Fibroblast of skin of right quadriceps (primary cell): ENCODE data around the gene DNAJB14.
"Not testable (repeated sequence)": the region's sequence is repeated elsewhere in the genome, so short reads cannot be mapped to it uniquely, and the experiment has no call there.

Experiments
- DNase-seq: peaks from one replicate; pipeline ENCODE4 v3.0.0-alpha.2; 2013

DNAJB14 gene

DNA sequence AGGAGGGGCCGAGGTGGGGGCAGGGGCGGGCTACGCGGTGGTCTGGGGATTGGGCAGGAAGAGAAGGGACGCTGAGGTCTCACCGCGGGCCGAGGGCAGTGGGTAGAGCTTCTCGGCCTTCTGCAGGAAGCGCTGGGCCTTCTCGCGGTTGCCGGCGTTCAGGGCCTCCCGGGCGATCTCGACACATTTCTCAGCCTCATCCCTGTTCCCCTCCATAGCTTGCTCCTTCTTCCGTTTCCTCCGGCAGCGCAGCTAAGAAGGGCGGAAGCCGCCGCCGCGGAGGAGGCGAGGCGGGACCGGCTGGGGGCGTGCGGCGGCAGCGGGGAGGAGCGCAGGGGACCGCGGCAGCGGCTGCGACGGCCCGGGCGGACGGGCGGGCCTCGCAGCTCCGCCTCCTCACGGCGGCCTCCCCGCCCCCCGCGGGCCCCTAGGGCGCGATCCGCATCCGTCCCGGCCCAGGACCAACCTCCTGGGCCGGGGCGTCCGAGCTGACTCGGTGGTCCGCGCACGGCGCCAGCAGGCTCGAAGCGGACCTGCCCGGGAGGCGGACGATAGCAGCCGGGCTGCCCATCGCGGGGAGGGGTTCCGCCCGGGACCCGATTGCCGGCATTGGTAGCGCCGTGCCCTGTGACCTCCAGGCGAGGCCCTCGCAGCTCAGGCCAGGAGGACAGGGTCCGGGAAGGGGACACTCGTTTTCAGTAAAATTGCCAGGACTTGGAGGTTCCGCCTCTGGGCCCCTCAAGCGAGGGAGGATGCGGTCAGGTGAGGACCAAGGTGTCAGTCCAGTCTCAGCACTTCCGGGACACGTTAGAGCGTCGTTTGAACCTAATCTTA lies at the start of gene DNAJB14:
DNAJB14 (minus strand) TSS at position 263 of the 834 bp plus-strand sequence; CDS start at position 216, 47 bp downstream.
- DNase-seq = peak; percentile 82

DNA sequence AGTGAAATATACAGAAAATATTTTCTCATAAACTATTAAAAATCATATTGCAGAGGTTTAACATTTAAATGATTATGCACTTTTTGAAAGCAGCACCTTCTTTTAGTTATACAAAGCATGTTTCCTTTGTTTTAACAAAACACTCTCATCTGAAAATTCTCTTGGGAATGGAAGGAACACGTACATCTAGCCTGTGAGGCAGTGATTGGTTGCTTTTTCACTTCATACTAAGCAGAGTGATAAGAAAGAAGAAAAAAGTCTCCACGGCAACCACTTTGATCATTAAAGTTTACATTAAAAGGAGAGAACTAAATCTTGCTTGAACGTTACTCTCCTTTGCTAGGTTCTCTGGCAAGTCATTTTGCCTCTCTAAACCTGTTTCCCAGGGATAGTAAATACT lies 45.3 kb upstream of the DNAJB14 start:
- no peak for DNase-seq

DNA sequence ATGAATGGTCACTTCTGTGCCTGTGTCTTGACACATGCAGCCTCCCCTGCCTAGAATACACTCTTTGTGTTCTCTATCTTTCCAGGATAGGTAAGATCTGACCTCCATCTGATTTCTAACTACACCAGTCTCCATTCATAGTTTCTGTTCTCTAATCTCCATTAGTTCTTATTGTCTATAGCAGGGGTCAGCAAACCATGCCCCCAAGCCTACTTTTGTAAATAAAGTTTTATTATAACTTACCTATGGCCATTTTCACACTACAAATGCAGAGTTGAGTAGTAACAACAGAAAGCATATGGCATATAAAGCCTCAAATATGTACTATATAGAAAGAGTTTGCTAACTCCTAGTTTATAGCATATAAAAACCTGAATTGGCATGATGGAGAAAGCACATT lies 41.3 kb upstream of the DNAJB14 start:
- DNase-seq = no peak

DNA sequence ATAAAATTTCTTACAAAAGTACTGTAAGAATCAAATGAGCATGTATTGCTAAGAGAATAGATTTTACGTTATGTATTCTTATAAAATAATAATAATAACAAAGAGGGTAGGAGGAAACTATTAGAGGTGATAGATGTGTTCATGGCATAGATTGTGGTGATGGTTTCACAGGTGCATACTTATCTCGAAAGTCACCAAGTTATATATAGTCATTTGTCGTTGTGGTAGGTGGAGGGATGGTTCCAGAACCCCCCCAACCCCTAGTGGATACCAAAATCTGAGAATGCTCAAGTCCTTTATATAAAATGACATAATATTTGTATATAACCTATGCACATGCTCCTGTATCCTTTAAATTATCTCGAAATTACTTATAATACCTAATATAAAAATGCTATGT lies 40.4 kb upstream of the DNAJB14 start:
- DNase-seq = no peak

DNA sequence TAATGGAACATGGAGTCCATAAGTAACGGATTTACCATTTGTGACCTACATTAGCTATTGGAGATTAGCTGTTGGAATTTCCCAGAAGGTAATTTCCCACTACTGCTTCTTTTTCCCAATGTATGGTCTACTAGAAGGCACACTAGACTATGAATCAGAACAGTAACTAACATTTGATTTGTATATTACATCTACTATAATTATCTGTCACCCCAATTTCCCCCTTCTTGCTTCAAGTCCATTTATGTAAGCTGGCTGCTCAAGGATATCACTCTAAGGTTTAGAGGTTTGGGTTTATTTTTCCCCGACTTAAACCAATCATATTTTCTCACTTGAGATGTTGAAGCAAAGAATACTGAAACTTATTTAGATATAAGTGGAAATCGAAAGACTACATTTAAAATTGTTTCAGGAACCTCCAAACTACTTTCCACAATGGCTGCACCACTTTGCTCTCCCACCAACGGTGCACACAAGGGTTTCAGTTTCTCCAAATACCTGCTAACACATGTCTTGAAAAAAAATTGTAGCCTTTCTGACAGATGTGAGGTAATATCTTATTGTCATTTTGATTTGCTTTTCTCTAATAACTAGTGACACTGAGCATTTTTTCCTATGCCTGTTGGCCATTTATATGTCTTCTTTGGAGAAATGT lies 37.0 kb upstream of the DNAJB14 start:
- DNase-seq = no peak

DNA sequence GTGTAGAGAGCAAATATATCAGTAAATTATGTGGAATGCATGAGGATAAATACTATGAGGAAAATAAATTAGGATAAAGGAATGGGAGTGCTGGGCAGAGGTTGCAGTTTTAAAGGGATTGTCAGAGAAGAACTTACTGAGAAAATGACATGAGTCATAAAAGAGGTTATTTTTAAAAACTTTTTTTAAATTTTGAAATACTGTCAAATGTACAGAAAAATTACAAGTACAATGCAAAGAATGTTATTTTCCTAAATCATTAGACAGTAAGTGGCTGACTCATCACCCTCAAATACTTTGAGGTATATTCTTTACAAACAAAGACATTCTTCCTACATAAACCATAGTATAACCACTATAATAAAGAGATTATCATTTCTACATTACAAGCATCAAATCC lies 33.5 kb upstream of the DNAJB14 start:
- DNase-seq = peak; percentile 83

DNA sequence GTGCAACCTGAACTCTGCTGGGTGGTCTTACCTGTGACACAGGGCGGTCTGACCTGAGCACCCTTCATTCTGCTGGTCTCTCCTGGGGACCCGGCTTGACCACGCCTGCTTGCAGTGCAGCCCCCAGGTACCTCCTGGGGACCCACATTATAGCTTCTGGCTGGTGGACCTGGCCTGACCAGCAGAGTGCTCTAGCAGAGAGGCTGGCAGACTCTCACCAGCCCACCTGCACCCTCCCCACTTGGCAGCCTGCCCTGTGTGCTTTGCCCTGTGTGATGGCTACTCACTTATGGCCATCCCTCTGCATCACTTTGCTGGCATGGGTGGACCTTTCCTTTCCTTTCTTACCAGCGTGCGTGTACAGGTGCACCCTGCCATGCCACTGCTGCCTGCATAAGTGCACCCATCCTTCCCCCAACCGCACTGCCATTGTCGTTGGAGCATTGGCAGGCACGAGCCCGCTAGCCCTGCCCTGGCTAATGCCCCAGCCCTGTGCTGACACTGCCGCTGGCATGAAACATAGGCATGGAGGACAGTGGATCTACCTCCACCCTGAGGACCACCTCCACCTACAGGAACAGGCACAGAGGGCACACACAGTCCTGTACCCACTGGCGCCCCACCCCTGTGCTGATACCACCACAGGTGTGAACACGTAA lies 25.2 kb upstream of the DNAJB14 start:
- no peak for DNase-seq

DNA sequence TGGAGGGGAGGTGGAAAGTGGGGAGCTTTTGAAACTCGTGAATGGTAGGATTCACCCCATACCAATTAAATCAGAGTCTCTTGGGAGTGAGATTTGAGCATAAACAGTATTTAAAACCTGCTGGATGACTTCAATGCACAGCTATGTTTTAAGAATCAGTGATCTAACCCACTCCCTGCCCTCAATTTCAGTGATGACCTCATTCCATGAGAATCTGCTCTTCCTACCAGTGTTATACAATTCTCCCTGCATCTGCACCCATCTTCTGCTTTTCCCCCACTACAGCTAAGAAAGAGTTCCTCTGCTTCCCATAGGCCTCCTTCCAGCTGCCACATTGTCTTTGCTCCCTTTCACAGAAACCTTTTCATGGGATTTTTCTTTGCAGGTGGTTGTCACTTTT lies 21.9 kb upstream of the DNAJB14 start:
- peak; percentile 86 for DNase-seq

DNA sequence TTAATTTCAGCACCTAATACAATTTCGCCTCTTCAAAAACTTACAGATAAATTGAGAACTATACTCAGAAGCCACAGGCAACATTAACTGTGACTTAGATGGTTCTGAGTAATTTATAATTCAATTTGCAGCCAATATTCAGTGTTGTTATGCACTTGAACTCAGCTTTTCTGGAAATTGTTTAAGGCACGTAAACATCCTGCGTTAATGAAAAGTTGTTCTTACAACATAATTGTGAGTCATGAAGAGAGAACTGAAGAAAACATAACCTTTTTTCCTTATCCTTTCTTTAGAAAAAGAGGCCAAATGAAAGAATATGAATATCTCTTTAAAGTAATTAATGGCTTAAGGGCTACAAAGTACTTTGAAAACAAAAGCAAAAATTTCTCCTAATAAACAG lies 20.3 kb upstream of the DNAJB14 start:
- peak; percentile 3 for DNase-seq

DNA sequence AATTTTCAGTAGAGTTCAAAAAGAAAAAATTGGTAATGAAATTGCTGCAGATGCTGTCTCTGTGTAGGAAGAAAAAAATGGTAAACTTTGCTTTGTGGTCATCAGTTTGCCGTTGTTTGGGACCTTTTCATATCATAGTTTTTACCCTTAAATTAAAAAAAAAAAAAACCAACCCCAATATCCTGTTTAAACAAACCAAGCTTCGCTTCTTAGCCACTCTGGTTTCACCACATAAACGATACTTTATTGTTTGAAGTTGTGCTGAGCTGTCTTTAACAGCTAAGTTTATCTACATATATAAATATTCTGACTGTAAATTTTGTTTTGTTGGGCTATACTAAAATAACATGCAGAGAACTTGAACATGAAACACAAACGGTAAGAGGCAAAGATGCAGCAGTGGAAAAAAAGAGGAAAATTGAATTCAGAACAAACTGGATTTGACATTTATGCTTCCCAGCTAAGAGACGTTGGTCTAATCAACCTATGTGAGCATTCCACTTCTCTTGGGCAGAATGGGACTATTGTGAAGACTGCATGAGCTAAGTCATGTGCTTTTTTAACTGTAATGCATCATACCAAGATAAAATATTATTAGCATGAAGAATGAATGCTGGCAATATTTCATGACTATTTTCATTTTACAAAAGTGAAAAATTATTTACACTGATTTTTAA lies 19.4 kb upstream of the DNAJB14 start:
- no peak for DNase-seq

DNA sequence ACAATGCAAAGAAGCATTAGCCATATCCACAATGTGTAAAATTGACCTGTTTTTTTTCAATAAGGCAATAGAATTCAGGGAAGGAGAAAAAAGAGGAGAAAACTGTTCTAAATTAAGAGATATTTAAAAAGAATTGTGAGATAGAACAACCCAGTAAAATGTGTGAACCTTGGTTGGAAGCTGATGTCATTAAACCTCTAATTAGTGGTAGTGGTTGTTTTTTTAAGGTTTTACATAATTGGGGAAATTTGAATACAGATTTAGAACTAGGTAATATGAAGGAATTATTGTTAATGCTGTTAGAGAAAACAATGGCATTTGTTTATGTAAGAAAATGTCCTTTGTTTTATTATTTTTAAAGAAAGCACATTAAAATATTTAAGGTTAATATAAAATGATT lies 18.8 kb upstream of the DNAJB14 start:
- DNase-seq = no peak

DNA sequence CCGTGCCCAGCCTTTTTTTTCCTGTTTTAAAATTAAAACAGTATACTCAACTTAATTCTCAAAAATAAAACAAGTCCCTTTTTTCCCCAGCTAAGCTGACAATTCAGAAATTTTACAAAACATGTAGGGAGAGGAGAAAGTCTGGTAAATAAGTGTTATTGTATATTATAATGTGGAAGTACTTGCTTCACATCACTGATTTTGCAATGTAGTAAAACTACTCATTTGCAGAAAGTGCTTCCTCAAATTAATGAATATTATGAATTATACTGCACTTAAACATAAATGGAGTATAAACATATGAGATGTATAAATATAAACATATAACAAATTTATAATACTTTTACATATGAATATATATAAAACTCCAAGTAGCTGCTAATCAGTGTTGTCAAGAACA lies 15.3 kb upstream of the DNAJB14 start:
- no peak for DNase-seq

DNA sequence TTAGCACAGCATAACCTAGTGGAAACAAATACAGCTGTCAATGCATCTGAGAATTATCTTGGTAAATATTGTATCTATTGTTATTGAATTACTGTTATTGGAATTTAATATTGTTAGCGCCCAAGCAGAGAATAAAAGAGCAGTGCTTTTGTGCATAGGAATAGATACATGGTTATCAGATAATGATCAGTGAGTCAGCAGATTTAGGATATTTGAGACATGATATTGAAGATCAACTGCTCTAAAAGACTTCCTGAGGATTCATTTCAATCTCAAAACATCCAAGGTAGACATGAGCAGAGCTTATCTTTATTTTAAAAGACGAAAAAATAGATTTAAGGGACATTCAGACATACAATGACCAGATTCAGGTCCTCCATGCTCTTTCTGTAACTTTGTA lies 14.2 kb upstream of the DNAJB14 start:
- no peak for DNase-seq

DNA sequence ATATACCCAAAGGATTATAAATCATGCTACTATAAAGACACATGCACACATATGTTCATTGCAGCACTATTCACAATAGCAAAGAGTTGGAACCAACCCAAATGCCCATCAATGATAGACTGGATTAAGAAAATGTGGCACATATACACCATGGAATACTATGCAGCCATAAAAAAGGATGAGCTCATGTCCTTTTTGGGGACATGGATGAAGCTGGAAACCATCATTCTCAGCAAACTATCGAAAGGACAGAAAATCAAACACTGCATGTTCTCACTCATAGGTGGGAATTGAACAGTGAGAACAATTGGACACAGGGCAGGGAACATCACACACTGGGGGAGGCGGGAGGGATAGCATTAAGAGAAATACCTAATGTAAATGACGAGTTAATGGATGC lies 11.8 kb upstream of the DNAJB14 start:
- not testable (repeated sequence) for DNase-seq

DNA sequence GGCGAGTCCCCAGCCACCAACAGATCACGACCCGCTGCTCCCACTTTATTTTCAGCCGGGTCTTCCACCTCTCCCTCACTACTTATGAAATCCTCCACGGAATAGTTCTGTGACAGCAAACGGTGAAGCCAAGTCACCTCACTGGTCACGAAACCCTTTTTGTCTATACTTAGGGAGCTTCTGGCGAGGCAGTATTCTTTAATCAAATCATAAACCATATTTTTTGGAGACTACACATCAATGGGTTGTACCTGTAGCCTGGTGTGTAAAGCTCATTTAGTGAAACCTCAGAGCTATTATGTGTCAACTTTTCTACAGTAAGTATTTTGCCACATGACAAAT lies 4.5 kb upstream of the DNAJB14 start:
- no peak for DNase-seq

DNA sequence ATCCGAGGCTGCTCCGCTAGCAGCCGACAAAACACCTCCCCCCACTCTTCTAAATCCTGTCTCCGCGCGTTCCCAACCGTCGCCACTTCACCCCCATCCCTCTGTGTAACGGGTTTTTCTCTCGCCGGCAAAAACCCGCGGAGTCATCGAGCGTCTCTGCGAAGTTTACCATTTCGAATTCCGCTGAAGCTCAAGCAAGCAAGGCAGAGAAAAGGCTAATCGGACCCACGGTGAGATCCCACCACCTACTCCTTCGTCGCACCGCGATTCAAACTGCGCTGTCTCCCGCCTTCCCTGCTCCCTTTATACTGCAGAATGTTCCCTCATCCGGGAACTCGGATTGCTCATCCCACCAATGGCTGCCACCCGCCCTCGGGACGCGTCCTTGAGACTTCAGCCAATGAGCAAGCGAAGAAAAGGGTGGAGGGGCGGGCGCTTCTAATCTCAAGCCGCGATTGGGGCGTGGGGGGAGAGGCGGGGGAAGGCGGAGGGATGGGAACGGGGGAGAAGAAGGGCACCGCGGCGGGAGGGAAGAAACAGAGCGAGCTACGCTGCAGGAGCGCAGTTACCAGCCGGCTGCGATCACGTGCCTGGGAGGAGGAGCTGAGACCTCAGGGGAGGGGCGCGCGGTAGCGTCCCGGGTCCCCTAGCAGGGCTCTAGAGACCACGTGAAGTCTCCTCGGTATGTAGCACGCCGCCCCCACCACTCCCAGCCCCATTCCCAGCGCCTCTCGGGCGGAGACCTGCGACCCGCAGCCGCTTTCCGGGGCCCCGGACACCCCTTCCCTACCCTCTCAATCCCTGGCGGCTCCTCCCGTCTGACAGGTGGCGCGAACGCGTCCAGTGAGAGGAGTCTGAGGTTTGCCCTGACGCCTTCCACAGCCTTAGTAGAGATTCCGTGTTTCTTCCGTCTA lies 3.8 kb upstream of the DNAJB14 start, which contains the start of gene H2AZ1:
H2AZ1 (minus strand) TSS at position 277 of the 914 bp plus-strand sequence; CDS start at position 172, 105 bp downstream.
- DNase-seq = peak; percentile 100

DNA sequence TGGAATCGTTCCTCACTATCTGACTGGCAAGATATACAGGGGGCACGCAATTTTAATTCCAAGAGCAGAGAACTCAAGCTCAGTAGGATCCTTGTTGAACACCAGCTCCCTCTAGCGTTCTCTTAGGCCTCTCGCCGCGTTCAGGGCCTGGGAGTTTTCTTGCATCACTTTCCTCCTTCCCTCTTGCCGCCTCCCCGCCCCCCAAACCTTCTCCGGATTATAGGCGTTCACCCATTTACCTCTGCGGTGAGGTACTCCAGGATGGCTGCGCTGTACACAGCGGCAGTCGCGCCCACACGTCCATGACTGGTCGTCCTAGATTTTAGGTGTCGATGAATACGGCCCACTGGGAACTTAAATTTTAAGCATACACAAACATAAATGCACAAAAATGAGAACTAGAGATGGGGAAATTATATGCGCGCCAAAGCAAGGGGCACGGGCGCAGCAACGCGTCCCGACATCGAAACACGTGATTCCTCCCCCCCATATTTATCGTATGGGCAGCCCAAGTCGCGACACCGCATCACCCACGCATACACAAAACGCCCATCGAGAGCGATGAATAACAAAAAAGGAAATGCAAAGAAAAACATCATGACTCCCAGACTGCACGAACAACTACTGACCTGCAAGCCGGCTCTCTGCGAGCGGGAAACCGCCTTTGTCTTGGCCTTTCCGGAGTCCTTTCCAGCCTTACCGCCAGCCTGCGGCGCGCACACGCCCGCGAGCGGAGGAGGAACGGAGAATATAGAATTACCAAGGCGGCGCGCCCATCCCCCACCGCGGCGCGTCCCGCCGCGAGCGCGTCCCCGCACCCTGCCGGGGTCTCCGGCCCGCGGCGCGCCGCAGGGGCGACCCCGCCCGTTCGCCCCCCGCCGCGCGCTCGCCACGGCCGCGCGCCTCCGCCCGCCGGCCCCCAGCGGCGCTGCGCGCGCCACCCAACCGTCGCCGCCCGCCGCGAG lies 2.9 kb upstream of the DNAJB14 start:
- peak; percentile 95 for DNase-seq

DNA sequence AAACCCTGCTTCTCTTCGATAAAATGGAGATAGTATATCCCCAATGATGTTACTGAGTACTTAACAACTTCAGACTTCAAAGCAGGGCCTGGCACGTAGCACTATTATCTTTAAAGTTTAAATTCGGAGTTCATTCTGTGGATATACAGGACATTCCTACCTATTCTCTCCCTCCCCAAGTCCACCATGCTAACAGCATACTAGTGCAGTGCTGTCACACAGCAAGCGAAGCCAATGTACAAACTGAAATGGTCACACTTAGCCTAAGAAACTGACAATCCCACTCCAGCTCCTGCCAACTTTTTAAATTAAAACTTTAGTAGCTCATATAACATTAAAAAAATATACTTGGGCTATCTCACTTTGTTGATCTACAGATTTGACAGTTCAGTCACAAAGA lies 1.2 kb upstream of the DNAJB14 start:
- peak; percentile 11 for DNase-seq

DNA sequence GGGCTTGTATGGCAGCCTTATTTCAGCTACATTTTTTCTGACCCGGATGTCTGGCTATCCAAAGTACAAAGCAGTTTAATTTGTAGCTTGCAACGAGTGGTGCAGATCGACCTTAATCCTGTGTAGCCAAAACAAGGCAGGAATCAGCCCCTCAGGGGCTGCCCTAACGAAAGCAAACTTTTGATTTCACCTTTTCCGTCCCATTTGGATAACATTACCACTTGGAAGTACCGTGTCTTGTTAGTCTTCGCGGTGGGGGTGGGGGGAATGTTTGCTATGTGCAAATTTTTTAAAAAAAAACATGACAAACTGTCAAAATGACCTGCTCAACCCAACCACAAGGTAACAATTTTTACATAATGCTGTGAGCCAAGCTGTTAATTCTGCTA lies 766 bp upstream of the DNAJB14 start:
- no peak for DNase-seq

DNA sequence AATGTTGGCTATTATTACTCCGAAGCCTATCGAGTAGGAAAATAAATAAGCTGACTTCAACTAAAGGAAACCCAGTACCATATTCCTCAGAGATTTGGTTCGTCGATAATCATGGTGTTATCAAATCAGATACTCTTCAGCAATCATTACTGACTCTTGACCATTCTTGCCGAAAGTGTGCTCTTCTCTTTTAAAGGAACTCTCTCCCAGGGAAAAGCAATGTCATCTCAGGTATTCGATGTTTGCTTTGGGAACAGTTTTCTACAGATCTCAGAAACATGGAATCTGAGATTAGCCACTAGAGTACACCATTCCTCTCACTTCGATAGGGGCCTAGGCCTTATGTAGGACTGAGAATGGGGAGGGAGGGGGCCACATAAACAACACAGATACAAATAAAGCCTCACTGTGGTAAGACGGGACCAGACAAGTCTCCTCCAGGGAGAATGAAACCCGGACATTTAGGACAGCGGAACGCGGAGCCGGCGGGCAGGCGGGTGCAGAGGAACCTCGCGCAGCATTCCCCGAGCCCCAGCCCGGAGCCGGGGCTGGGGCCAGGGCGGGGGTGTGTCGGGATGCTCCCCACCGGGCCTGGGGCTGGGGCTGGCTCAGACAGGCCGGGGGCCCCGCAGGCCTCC lies 581 bp downstream of the DNAJB14 start:
- peak; percentile 19 for DNase-seq
